GM21360 (cell line): Measurements from ENCODE around the gene PI4KA.
"Not testable (repeated sequence)": the region's sequence is repeated elsewhere in the genome, so short reads cannot be mapped to it uniquely, and the experiment has no call there.

Source experiments
- ATAC-seq: cut with Tn5 transposase; IDR thresholded peaks from one replicate; pipeline ENCODE4 v1.9.1; 2021; ENCODE audit warnings: mild to moderate bottlenecking, moderate library complexity; ENCODE audit not compliant: unreplicated experiment

Gene PI4KA

GRCh38 chr22:20852076-20852475, 6.5 kb downstream of the PI4KA start:
- ATAC-seq = no peak

- ATAC-seq = no peak
Observed at GRCh38 chr22:20847318-20847822, 11.2 kb downstream of the PI4KA start.

DNA sequence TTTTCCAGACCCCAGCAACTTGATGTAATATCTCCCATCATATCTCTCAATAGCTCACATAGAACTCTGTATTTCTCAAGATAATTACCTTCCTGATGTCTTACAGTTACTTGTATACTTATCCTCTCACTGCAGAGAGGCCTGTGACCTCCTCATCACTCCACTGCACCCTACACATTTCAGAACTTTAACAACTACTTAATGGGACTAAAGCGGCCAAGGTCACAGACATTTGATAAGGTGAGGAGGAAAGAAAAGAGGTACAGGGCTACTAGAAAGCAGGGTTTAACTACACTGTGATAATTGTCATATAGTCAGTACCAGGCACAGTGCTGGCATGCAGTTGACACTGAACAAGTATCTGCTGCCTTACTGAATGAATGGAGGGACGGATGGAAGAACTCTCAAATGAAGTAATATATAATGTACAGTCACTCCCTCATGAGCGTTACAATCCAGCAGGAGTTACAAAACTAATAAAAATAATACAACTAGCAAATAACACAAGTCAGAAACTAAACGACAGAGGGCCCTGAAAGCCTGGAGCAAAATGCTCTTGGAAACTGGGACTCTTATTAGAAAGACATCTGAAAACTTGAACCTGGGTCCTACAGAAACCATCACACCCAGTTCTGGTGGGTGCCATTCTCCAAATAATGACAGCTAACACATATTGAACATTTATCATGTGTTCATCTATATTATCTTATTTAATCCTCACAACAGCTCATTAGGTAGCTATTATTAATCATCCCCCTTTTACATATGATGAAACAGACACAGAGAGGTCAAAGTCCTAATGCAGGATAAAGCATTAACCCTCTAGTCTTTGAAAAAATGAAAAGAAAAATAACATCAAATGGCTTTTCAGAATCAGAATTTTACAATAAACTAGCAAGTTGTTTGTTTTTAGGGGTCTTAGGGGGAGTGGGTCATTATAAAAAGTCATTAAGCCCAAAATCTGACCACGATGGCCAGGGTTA, 14.3 kb downstream of the PI4KA start:
- ATAC-seq = no peak

- no peak for ATAC-seq
Observed at GRCh38 chr22:20843501-20843900, 15.1 kb downstream of the PI4KA start.

DNA sequence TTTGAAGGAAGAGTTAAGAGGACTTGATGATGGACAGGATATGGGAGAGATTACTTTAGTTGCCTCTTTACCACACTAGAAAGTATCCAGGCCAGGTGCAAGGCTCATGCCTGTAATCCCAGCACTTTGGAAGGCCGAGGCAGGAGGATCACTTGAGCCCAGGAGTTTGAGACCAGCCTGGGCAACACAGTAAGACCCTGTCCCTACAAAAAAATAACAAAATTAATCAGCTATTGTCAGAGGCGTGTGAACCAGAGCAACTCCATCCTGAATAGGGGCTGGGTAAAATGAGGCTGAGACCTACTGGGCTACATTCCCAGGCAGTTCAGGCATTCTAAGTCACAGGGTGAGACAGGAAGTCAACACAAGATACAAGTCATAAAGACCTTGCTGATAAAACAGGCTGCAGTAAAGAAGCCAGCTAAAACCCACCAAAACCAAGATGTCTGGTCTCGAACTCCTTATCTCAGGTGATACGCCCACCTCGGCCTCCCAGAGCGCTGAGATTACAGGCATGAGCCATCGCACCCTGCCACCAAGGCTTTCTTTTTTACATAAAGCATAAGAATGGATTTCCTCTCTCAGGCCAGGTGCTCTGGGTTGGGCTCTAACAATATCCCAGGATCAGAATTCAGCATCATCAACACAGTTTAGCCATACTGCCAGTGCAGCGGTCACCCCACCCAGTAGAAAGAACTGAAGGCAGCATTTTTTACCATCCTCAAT, 17.8 kb downstream of the PI4KA start:
- no peak for ATAC-seq

- no peak for ATAC-seq
Observed at GRCh38 chr22:20839837-20840645, 18.6 kb downstream of the PI4KA start.

DNA sequence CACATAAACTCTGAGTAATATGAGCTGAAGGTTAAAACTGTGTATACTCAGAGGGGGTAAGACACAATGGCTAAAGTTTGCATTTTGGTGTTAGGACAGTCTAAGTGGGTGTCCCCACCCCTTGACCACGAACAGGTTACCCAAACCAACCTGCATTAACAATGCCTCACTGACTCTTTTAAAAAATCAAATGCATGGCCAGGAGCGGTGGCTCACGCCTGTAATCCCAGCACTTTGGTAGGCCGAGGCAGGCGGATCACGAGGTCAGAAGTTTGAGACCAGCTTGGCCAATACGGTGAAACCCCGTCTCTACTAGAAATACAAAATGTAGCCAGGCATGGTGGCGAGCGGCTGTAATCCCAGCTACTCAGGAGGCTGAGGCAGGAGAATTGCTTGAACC, 19.3 kb downstream of the PI4KA start:
- not testable (repeated sequence) for ATAC-seq

DNA sequence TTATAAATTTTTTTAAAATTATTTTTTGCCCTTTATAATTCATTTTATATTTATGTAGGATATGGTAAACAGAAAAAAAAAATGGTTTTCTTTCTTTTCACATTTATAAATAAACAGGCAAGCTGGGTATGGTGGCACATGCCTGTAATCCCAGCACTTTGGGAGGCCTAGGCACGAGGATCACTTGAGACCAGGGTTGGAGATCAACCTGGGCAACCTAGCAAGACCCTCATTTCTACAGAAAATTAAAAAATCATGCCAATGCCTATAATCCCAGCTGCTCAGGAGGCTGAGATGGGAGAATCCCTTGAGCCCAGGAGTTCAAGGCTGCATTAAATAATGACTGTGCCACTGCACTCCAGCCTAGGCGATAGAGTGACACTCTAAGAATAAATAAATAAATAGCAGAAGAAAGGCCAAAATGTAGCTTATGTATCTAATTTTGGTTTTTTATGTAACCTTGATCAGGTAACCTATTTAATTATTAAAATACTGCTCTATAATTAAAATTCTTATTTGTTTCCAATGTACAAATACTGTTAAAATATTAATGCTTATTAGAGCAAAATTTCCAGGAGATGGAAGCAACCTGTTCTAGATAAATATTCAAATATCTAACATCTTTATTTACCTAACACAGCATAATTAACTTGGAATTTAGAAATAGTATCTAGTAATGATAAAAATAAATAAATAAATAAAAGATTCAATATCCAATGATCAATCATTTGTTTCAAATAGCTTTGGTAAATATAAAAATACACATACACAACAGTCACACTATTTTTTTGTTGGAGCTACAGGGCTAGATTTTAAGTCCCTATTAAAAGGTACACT, 21.4 kb downstream of the PI4KA start:
- no peak for ATAC-seq

GRCh38 chr22:20834725-20835124, 23.9 kb downstream of the PI4KA start:
- no peak for ATAC-seq

- no peak for ATAC-seq
Observed at GRCh38 chr22:20834206-20834605, 24.4 kb downstream of the PI4KA start.

GRCh38 chr22:20833225-20833665, 25.4 kb downstream of the PI4KA start:
- ATAC-seq = no peak

DNA sequence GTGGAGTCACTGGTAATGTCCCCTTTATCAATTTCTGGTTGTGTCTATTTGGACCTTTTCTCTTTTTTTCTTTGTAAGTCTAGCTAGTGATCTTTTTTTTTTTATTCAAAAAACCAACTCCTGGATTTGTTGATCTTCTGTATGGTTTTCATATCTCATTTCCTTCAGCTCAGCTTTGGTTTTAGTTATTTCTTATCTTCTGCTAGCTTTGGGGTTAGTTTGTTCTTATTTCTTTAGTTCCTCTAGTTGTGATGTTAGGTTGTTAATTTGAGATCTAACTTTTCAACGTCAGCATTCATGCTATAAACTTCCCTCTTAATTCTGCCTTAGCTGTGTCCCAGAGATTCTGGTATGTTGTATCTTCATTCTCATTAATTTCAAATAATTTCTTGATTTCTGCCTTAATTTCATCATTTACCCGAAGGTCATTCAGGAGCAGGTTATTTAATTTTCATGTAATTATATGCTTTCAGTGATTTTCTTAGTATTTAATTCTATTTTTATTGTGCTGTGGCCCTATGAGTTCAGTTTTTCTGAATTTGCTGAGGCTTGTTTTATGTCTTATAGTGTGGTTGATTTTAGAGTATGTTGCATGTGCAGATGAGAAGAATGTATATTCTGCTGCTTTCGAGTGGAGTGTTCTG, 29.0 kb downstream of the PI4KA start:
- ATAC-seq = no peak

DNA sequence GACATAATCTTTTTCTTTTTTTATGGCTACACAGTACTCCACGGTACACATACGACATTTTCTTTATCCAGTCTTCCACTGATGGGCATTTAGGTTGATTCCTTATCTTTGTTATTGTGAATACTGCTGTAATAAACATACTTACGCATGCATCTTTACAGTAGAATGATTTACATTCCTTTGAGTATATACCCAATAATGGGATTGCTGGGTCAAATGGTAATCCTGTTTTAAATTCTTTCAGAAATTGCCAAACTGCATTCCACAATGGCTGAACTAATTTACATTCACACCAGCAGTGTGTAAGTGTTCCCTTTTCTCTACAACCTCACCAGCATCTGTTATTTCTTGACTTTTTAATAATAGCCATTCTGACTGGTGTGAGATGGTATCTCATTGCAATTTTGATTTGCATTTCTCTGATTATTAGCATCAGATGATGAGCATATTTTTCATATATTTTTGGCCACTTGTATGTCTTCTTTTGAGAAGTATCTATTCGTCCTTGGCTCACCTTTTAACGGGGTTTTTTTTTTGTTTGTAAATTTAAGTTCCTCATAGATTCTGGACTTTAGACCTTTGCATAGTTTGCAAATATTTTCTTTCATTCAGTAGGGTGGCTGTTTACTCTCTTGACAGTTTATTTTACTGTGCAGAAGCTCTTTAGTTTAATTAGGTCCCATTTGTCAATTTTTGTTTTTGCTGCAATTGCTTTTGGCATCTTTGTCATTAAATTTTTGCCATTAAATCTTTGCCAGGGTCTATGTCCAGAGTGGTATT, 32.0 kb downstream of the PI4KA start:
- ATAC-seq = not testable (repeated sequence)

DNA sequence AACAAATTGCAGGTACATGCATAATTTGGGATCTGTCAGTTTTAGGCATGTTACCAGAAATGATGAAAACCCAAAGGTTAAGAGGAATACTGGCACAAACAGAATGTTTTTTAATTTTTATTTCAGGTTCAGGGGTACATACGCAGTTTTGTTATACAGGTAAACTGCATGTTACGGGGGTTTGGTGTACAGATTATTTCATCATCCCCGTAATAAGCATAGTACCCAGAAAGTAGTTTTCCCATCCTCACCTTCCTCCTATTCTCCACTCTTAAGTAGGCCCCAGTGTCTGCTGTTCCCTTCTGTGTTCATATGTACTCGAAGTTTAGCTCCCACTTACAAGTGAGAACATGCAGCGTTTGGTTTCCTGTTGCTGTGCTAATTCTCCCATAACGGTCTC, 33.0 kb downstream of the PI4KA start:
- ATAC-seq = no peak

DNA sequence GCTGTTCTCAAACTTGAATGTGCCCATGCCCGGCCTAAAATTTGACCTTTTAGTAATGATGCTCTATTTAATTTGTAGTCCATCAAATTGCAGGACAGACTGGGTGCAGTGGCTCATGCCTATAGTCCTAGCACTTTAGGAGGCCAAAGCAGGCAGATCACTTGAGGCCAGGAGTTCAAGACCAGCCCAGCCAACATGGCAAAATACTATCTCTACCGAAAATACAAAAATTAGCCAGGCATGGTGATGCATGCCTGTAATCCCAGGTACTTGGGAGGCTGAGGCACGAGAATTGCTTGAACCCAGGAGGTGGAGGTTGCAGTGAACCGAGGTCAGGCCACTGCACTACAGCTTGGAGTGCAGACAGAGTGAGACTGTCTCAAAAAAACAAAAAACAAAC, 33.4 kb downstream of the PI4KA start:
- not testable (repeated sequence) for ATAC-seq

GRCh38 chr22:20823264-20823663, 35.3 kb downstream of the PI4KA start:
- ATAC-seq = no peak

- ATAC-seq = no peak
Observed at GRCh38 chr22:20822240-20822639, 36.4 kb downstream of the PI4KA start.

DNA sequence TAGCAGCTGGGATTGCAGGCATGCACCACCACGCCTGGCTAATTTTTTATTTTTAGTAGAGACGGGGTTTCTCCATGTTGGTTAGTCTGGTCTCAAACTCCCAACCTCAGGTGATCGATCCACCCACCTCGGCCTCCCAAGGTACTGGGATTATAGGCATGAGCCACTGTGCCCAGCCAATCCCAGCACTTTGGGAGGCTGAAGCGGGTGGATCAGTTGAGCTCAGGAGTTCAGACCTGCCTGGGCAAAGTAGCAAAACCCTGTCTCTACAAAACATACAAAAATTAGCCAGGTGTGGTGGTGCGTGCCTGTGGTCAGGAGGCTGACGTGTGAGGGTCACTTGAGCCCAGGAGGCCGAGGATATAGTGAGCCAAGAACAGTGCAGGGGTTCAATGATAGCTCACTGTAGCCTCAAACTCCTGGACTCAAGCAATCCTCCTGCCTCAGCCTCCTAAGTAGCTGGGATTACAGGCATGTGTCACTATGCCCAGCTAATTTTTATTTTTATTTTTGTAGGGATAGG, 36.8 kb downstream of the PI4KA start:
- not testable (repeated sequence) for ATAC-seq
